GM12864 (cell line): ENCODE results near the gene RSPH9.

ENCODE experiments used
- DNase-seq: peaks from one replicate; pipeline ENCODE4 v3.0.0-alpha.2; 2011; ENCODE audit warnings: low read depth
- H3K4me3 ChIP-seq: 2 replicates; pipeline ENCODE4 v1.5.1; 2011; ENCODE audit warnings: mild to moderate bottlenecking, low read depth, low read length, control low read depth
- TF ChIP-seq, protein P1 (sequence below): IDR thresholded peaks from 2 replicates; pipeline ENCODE4 v1.5.1; 2011; ENCODE audit warnings: low read depth, mild to moderate bottlenecking, moderate library complexity, low read length, control low read depth, inconsistent platforms; ENCODE audit errors: missing control alignments

RSPH9 gene

DNA sequence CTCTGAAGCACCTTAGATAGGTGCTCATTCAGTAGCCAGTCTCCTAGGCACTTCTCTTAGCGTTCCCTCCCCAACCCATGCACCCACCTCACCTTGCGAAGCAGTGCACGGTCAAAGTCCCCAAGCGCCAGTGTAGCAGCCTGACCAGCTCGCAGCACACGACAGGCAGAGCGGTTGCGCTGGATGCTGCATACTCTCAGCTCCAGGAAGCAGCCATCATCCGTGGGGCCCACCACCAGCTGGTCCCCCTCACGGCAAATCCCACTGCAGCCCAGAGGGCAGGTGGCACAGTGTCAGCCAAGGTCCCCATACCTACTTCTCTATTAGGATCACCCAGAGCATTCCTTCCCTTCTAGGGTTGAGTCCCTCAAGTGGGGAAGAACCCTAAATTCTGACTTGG, 22.3 kb upstream of the RSPH9 start:
- H3K4me3 ChIP-seq: no peak overlapping the region
- TF ChIP-seq, protein P1, sequence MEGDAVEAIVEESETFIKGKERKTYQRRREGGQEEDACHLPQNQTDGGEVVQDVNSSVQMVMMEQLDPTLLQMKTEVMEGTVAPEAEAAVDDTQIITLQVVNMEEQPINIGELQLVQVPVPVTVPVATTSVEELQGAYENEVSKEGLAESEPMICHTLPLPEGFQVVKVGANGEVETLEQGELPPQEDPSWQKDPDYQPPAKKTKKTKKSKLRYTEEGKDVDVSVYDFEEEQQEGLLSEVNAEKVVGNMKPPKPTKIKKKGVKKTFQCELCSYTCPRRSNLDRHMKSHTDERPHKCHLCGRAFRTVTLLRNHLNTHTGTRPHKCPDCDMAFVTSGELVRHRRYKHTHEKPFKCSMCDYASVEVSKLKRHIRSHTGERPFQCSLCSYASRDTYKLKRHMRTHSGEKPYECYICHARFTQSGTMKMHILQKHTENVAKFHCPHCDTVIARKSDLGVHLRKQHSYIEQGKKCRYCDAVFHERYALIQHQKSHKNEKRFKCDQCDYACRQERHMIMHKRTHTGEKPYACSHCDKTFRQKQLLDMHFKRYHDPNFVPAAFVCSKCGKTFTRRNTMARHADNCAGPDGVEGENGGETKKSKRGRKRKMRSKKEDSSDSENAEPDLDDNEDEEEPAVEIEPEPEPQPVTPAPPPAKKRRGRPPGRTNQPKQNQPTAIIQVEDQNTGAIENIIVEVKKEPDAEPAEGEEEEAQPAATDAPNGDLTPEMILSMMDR: no peak
- DNase-seq: no peak

DNA sequence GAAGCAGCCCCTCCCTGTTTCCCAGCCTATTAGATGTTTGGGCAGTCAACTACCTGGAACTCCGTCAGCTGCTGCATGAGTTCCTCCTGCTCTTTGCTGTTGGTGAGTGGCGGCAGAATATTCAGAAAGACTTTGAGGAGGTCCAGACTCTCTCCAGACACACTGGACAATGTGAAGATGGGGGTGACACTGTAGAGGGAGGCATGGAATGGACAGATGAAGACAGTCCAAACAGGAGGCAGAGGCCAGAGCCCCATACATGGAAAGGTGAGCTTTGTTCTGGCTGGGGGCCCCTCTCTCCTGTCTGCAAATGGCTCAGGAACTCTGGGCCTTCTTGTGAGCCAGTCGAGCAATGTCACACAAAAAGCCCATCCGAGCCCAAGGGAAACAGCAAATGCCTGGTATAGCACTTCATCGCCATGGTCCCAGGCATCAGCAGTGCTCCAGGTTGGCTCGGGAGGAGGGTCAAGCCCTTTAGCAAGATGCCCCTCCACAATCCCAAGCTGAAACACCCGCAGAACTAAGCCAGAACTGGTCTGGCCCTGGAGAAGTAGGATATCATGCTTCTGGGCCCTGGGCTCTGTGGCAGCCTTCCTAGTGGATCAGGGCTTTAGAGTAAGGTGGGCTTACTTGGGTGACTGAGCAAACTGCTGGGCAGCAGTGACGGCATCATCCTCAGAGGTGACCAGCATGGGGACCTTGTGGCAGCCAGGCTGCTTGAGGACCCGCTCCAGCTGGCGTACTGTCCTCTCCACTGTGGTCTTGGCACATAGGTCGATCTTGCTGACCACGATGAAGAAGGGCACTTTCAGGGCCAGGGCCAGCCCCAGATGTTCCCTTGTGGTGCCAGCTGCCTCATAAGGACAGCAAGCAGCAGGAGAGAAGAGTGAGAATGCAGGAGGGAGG, 20.7 kb upstream of the RSPH9 start:
- no peak overlapping the region for H3K4me3 ChIP-seq
- no peak for DNase-seq
- TF ChIP-seq, protein P1: no peak

DNA sequence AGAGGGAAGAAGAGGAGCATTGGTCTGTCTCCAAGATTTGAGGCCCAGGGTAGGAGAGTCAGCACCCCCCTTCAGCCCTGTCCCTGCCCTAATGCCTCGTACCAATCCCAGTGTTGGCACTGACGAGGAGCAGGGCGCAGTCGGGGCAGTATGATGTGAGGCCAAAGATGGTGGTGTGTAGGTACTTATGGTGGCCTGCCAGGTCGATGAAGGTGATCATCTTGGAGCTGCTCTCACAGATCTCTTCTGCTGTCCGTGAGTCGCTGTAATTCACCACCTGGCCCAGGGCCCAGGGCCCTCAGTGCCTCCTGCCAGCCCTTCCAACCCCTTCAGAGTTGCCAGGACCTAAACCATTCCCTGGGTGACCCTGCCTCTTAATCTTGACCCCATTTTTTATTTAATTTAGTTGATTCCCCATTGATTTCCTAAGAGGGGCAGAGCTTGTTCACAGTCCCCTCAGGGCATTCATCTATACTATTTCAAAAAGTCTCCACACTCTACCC, 20.0 kb upstream of the RSPH9 start:
- DNase-seq: no peak
- H3K4me3 ChIP-seq: no peak overlapping the region
- TF ChIP-seq, protein P1: no peak

DNA sequence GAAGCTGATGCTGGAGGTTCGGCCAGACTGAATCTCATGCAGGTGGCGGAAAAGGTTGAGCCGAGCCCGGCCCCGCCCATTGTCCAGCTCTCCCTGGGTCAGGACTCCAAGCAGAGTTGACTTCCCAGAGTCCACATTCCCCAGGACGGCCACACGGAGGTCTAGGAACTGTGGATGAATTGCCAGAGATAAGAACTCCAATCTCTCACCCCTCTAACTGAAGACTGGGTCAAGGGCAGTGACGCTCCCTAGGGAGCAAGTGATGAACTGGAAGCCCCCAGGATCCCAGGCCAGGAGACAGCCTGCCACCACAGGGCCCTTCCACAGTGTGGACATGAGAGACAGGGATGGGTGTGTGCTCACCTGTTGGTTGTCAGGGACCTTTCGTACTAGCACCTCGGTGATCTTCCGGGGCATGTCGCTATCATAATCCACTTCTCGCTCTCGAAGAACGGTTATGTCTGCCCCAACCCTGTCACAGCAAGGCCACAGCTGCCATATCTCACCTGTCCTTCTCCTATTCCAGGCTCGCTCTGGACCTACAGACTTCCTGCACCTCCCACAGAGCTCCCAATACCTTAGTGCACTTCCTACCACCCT, 19.3 kb upstream of the RSPH9 start:
- no peak for DNase-seq
- no peak overlapping the region for H3K4me3 ChIP-seq
- TF ChIP-seq, protein P1: no peak

DNA sequence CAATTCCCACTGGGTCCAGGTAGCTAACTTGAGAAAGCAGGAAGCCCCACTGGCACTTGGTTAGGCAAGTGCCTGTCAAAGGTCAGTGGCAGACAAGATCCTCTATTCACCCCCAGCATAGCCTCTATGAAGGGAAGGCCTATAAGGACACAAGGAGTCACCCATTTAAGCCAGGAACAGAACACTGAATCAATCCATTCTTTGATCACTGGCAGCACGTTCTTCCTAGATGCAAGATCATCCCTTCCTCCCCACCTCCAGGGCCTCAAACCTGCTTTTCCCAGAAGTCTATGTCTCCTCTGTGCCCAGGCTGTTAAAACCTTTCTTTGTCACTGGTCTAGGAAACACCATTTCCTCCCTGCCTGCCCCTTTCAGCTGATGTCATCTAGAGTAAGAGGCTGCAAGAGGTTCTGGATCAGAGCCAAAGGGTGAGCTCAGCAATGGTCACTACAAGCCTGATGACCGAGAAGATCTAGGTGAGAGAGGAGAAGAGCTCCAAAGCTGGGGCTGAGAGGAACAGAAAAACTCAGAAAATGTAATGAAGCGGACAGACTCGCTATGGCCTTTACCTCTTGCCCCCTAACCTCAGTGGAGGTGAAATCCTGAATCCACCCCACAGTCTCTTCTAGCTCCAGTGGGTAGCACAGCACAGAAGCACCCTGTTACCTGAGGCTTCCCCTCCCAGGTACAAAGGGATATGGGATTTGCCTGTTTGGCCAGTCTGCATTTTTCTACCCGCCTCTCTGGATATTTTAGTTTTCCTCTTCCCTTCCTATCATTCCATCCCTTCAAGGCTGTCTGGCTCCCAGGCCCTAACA, 17.6 kb upstream of the RSPH9 start:
- no peak overlapping the region for H3K4me3 ChIP-seq
- DNase-seq: no peak
- TF ChIP-seq, protein P1: no peak

DNA sequence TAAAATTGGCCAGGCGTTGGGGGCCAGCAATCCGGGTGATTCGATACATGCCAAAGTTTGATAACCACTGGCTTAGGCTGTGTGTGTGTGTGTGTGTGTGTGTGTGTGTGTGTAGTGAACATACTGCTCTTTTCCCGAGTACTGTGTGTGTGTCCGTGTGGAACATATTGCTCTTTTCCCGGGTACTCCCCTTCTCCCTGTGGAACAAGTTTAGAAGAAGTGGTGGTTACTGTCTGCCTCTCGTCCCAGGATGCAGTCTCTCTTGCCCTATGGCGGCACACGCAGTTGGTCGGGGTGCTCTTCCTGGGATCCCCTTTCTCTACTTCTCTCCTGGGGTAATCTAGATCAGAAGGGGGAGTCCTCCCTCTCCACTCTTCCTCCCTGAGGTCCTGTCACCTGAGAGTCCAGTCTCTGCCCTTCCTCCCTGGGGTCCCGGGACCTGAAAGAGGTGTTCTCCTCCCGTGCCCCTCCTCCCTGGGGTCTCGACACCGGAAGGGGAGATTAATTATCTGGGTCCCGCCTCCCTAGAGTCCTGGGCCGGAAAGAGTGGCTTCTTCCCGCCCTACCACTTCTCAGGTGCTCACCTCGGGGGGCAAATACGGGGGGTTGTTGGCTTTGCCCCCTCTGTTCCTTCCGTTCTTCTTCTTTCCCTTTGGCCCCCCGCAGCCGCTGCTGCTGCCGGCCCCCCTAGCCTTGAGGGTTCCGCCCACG, 16.3 kb upstream of the RSPH9 start:
- peak overlapping the region; percentile 95 for H3K4me3 ChIP-seq
- TF ChIP-seq, protein P1: no peak
- DNase-seq: no peak
